Measurements from ENCODE around the gene HRAS. TPM values are rescaled to one million over a fixed set of nuclear protein-coding genes. Genes with fewer than 3 reads are reported as not detected.

The HRAS gene
- total and polyA plus RNA-seq, 10 of the 15 experiments (the other 5 are each of a cell fraction or from before 2014, with no cell fraction given) = 2.8 to 72.4 (median 31.7) TPM

DNA sequence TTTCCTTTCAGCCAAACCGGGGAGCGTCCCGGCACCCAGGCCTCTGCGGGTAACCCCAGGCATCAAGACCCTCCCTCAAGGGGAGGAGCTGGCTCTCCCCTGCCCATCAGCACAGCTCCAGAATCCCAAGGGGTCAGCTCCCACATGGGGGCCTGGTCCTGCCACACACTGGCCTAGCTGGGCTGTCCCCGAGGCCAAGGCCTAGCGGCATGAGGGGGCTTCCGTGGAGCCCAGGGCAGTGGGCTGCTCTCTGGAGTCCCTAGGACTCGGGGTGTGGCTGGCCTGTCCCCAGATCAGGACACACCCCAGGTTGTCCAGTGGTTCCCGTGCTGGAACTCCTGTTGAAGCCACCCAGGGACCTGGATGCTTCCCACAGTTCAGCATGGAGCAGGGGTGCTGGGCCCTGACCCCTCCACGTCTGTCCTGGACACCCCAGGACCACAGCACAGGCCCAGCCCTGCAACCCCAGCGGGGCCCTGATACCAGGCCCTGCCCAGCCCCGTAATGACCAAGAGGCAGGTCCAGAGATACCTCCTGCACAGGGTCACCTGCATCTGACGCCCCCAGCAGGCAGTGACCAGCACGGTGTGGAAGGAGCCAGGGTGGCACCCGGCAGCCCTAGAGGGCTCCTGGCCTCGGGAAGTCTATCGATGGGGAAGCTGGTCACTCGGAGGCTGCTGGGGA is 5.5 kb downstream of the HRAS start (continued):
- TF ChIP-seq, protein P1, sequence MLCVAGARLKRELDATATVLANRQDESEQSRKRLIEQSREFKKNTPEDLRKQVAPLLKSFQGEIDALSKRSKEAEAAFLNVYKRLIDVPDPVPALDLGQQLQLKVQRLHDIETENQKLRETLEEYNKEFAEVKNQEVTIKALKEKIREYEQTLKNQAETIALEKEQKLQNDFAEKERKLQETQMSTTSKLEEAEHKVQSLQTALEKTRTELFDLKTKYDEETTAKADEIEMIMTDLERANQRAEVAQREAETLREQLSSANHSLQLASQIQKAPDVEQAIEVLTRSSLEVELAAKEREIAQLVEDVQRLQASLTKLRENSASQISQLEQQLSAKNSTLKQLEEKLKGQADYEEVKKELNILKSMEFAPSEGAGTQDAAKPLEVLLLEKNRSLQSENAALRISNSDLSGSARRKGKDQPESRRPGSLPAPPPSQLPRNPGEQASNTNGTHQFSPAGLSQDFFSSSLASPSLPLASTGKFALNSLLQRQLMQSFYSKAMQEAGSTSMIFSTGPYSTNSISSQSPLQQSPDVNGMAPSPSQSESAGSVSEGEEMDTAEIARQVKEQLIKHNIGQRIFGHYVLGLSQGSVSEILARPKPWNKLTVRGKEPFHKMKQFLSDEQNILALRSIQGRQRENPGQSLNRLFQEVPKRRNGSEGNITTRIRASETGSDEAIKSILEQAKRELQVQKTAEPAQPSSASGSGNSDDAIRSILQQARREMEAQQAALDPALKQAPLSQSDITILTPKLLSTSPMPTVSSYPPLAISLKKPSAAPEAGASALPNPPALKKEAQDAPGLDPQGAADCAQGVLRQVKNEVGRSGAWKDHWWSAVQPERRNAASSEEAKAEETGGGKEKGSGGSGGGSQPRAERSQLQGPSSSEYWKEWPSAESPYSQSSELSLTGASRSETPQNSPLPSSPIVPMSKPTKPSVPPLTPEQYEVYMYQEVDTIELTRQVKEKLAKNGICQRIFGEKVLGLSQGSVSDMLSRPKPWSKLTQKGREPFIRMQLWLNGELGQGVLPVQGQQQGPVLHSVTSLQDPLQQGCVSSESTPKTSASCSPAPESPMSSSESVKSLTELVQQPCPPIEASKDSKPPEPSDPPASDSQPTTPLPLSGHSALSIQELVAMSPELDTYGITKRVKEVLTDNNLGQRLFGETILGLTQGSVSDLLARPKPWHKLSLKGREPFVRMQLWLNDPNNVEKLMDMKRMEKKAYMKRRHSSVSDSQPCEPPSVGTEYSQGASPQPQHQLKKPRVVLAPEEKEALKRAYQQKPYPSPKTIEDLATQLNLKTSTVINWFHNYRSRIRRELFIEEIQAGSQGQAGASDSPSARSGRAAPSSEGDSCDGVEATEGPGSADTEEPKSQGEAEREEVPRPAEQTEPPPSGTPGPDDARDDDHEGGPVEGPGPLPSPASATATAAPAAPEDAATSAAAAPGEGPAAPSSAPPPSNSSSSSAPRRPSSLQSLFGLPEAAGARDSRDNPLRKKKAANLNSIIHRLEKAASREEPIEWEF (IDR thresholded peaks at IDR 0.05; ENCODE audit: insufficient replicate concordance, low read depth, low read length) = no peak
- no peak for TF ChIP-seq PML (IDR thresholded peaks at IDR 0.05; ENCODE audit: low read length)

DNA sequence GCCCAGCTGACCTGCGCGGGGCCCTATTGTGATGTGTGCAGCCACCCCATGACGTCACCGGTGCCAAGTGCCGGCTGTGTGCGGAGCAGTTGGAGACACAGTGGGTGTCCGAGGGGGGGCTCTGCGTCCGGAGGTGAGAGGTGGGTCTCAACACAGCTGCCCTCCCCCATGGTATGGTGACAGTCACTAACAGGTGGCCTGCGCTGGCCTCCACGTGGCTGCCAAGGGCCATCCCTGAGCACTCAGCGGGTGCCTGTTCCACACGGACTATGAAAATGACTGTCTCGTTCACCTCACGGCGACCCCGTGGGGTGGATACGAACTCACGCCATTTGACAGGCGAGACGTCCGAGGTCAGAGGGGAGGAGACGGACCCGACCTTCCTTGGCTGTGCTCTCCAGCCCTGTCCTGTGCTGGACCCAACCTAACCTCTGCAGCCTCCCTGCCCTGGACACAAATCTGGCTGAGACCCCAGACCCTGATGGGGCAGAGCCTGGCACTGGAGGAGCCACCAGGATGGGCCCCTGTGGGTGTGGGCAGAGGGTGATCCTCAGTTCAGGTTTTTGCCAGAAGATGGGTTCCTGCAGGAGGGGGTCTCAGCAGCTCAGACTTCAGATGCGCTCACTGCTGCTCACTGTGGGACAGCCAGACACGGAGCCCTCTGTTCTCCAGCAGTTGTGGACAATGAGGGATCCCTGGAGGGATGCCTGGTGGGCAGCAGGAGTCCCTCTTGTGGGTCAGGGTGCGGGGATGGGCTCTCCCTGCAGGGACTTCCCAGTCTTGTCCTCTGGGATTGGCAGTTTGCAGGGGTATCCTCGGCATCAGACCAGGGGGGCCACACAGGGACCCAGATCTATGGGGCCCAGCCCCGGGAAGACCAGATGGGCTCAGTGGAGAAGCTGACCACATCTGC is 6.3 kb downstream of the HRAS start:
- SMC1A ChIA-PET (ENCODE audit: uncharacterized antibody, unreplicated experiment) = no interaction called here
- Histone ChIP-seq H4K20me1 (ENCODE audit: control insufficient read depth, insufficient read depth) (no peaks in the 10 kb centered on the region), H3K27ac (ENCODE audit: control insufficient read depth, insufficient read depth) (no peak overlapping the region), H3K9me3 (replicated peaks; ENCODE audit: control insufficient read depth, insufficient read depth, low read length) (no peaks in the 10 kb centered on the region), H3K4me2 (ENCODE audit: control insufficient read depth, insufficient read depth) (no peak overlapping the region), H3K79me2 (ENCODE audit: control insufficient read depth, insufficient read depth, low read length) (peaks cover 8% of the 10 kb centered on the region), H3K27me3 (replicated peaks in 1 of 2; ENCODE audit: control insufficient read depth in 2 of 2, insufficient read depth in 2 of 2, low read length in 1 of 2) (no peaks in the 10 kb centered on the region), H3K36me3 (ENCODE audit: control insufficient read depth in 2 of 2, insufficient read depth in 2 of 2, low read length in 1 of 2) (peaks cover 0 to 12% of the 10 kb centered on the region in 2 experiments; a peak in 3 of 4 replicates), H3K4me1 (ENCODE audit: control insufficient read depth, insufficient read depth, low read length) (peaks cover 4% of the 10 kb centered on the region), H2AFZ (ENCODE audit: control insufficient read depth, low read depth, low read length) (no peak overlapping the region), H3K9ac (ENCODE audit: control insufficient read depth, insufficient read depth, low read length) (no peak overlapping the region), H3K4me3 (no peak overlapping the region)
- CTCF ChIA-PET = no interaction called here
- DNase-seq (ENCODE audit: low read depth, low spot score) (no peak), ATAC-seq (no peak), FAIRE-seq (no peak)
- no TSS peak for BruUV-seq (replicated peaks)
- POLR2A ChIA-PET = no interaction called here
- RAD21 ChIA-PET (ENCODE audit: unreplicated experiment) = no interaction called here
- 66% methylated on average over 27 of the region's 29 CpGs for WGBS (ENCODE audit: insufficient coverage, insufficient replicate concordance, low lambda C conversion rate, missing lambda C conversion rate)
- intact Hi-C loops (cut with micrococcal nuclease; ENCODE audit: unreplicated experiment) = no loop called here
- in situ Hi-C loops (cut with MboI) = no loop called here
- TF ChIP-seq, protein P2, sequence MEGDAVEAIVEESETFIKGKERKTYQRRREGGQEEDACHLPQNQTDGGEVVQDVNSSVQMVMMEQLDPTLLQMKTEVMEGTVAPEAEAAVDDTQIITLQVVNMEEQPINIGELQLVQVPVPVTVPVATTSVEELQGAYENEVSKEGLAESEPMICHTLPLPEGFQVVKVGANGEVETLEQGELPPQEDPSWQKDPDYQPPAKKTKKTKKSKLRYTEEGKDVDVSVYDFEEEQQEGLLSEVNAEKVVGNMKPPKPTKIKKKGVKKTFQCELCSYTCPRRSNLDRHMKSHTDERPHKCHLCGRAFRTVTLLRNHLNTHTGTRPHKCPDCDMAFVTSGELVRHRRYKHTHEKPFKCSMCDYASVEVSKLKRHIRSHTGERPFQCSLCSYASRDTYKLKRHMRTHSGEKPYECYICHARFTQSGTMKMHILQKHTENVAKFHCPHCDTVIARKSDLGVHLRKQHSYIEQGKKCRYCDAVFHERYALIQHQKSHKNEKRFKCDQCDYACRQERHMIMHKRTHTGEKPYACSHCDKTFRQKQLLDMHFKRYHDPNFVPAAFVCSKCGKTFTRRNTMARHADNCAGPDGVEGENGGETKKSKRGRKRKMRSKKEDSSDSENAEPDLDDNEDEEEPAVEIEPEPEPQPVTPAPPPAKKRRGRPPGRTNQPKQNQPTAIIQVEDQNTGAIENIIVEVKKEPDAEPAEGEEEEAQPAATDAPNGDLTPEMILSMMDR (IDR thresholded peaks at IDR 0.05 in 2 of 3, conservative IDR thresholded peaks at IDR 0.05 in 1 of 3; ENCODE audit: control insufficient read depth in 2 of 3, extremely low read depth in 1 of 3, insufficient read depth in 1 of 3, low read depth in 3 of 3, low read length in 3 of 3) = no peak
- no peak for TF ChIP-seq MXI1 (IDR thresholded peaks at IDR 0.05; ENCODE audit: low read depth, low read length)
- TF ChIP-seq YY1 (IDR thresholded peaks at IDR 0.05; ENCODE audit: low read depth, low read length) = no peak
- no peak for TF ChIP-seq CHD4 (IDR thresholded peaks at IDR 0.05)
- TF ChIP-seq SREBF2 (IDR thresholded peaks at IDR 0.05; ENCODE audit: low read length) = no peak
- no peak for TF ChIP-seq ASH2L (IDR thresholded peaks at IDR 0.05; ENCODE audit: borderline replicate concordance, low read depth)
- TF ChIP-seq, protein P3, sequence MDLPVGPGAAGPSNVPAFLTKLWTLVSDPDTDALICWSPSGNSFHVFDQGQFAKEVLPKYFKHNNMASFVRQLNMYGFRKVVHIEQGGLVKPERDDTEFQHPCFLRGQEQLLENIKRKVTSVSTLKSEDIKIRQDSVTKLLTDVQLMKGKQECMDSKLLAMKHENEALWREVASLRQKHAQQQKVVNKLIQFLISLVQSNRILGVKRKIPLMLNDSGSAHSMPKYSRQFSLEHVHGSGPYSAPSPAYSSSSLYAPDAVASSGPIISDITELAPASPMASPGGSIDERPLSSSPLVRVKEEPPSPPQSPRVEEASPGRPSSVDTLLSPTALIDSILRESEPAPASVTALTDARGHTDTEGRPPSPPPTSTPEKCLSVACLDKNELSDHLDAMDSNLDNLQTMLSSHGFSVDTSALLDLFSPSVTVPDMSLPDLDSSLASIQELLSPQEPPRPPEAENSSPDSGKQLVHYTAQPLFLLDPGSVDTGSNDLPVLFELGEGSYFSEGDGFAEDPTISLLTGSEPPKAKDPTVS (IDR thresholded peaks at IDR 0.05; ENCODE audit: low read depth, low read length) = no peak
- no peak for TF ChIP-seq MTA2 (IDR thresholded peaks at IDR 0.05; ENCODE audit: low read depth)
